Mucosa of gallbladder (tissue), 1 donor: Measurements from ENCODE around the gene YWHAG. TPM values are rescaled to one million over a fixed set of nuclear protein-coding genes. Genes with fewer than 3 reads are reported as not detected.
A peak's percentile ranks its signal among the peaks of the same experiment; 100 is the strongest.
"Not testable (repeated sequence)": the region's sequence is repeated elsewhere in the genome, so short reads cannot be mapped to it uniquely, and the experiment has no call there.

Source experiments
- DNase-seq: peaks from one replicate; pipeline ENCODE4 v3.0.0-alpha.2; 2020; ENCODE audit warnings: low spot score
- total RNA-seq: library from RNA; stranded (reverse); gene quantifications from one replicate; pipeline ENCODE4 v1.2.1, GENCODE V29; 2021
- donor health status: DM: no; HTN: no; CAD: no.

Gene YWHAG
- total RNA-seq = 95.4 TPM

GRCh38 chr7:76358481-76359110 is at the start of gene YWHAG:
YWHAG (minus strand) TSS chr7:76358991; CDS start chr7:76358808, 183 bp downstream.
- DNase-seq = peak; percentile 91

DNA sequence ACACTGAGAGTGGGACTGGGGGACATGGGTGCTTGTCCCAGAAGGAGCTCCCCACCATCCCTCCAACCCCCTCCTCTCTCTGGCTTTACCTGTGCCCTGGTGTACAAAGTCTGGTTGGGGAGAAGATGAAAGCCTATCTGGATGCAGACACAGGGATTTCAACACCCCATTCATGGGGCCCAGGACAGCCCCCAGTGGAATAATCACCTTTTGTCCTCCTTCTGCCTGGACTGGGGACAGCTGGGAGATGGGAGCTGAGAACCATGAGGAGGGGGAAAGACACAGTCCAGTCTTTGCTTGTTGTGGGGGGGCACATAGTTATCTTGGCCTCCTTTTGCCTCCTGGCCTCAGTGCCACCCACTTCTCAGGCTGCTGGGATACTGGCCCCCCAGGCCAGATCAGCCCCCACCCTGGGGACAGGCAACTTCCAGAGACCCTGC is 49.4 kb upstream of the YWHAG start:
- no peak for DNase-seq

DNA sequence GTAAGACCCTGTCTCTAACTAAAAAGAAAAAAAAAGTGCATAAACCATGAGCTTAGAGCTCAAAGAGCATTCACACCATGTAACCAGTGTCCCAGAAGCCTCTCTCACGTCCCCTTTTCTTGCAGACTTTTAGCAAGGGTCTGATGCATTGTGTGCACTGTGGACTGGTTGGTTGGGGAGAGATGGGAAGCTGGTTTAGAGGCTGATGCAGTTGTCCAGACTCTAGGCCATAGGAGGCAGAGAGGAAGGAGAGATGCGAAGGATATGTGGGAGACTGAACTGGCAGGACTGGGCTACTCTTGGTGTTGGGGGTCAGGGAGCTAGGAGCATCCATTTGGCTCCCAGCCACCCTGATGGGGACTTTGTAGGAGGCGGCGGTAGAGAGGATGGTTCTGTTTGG is 48.9 kb upstream of the YWHAG start:
- no peak for DNase-seq

GRCh38 chr7:76405738-76406137 is 46.9 kb upstream of the YWHAG start:
- no peak for DNase-seq

- no peak for DNase-seq
Measured at GRCh38 chr7:76403780-76404494, 45.1 kb upstream of the YWHAG start.

DNA sequence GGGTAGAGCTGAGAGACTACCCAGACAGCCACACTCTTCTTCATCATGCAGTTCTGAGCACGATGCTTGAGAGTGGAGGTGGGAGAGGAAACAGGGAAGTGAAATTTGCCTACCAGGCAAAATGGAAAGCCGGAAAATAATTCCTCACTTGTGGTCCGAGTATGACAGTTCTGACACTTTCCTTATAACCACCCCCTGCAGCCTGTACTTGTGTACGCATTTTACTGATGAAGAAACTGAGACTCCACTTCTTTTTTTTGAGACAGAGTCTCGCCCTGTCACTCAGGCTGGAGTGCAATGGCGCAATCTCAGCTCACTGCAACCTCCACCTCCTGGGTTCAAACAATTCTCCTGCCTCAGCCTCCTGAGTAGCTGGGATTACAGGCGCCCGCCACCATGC is 44.3 kb upstream of the YWHAG start:
- not testable (repeated sequence) for DNase-seq

GRCh38 chr7:76400248-76400647 is 41.5 kb upstream of the YWHAG start:
- DNase-seq = no peak

DNA sequence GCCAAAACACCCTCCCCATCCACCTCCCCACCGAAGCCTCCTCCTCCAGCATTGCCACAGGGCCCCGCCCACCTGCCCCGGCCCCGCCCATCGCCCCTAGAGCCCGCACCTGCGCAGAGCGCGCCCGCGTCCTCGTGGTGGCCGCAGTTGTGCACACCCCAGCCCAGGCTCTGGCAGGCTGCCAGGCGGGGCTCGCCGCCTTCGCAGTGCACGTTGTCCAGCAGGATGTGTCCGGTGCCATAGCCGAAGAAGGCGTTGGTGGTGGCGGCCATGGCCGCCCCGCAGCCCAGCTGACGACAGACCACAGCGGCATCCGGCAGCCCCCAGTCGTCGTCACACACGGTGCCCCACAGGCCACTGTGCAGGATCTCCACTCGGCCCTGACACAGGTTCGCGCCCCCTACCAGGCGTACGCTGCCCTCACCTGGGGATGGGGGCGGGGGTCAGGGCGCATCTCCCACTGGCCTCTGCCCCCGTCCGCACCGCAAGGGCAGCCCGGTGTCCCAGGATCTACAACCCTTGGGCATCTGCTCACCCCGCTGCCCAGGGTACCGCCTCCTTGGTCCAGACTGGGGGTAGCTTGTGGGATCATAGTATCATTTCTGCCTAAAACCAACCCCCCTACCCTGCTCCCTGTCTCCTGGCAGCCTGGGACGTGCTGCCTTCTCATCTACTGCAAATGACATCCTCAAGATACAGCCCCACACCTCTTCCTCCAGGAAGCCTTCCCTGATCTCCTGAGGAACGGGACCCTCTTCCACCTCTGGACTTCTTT is 38.8 kb upstream of the YWHAG start:
- peak; percentile 78 for DNase-seq

GRCh38 chr7:76396864-76397263 is 38.1 kb upstream of the YWHAG start:
- no peak for DNase-seq

DNA sequence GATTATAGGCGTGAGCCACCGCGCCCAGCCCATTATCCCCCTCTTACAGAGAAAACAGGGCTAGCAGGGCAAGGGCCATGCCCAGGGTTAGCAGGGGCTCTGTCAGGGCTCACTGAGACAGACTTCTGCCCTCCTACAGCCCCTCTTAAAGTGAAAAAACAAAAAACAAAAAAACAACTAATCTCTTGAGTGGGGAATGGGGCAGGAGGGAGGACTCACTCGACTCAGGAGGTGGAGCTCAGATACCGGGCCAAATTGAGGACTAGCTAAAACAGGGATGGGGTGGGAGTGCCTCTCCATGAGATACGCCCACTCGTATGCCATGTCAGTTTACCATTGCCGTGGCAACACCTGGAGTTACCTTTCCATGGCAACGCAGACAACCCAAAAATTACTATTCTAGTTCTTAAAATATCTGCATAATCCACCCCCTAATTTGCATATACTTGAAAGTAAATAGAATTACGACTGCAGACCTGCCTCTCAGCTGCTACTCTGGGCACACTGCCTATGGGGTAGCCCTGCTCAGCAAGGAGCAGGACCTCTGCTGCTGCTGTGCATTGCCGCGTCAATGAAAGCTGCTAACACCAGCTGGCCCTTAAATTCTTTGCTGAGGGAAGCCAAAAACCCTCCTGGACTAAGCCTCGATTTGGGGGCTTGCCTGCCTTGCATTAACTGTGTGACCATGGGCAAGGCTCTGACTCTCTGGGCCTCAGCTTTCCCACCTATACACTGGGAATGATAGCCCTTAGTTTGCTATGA is 37.4 kb upstream of the YWHAG start:
- no peak for DNase-seq

- not testable (repeated sequence) for DNase-seq
Measured at GRCh38 chr7:76395605-76395964, 36.8 kb upstream of the YWHAG start.

DNA sequence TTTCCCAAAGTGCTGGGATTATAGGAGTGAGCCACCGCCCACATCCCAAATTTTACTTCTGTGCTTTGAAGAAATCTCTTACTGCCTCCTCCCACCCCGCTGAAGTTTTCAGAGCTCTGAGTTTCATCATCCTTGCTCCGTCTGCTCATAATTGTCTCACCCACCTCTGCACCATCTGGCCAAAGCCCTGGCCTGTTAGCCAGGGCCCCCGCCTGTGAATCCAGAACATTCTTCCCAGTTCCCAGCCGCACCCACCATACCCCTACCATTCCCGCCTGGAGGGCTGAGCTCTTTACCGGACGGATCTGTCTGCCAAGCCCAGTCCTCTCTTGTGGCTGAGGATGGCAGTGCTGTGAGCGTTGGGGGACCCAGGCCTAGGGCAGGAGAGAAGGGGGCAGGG is 36.2 kb upstream of the YWHAG start:
- no peak for DNase-seq

DNA sequence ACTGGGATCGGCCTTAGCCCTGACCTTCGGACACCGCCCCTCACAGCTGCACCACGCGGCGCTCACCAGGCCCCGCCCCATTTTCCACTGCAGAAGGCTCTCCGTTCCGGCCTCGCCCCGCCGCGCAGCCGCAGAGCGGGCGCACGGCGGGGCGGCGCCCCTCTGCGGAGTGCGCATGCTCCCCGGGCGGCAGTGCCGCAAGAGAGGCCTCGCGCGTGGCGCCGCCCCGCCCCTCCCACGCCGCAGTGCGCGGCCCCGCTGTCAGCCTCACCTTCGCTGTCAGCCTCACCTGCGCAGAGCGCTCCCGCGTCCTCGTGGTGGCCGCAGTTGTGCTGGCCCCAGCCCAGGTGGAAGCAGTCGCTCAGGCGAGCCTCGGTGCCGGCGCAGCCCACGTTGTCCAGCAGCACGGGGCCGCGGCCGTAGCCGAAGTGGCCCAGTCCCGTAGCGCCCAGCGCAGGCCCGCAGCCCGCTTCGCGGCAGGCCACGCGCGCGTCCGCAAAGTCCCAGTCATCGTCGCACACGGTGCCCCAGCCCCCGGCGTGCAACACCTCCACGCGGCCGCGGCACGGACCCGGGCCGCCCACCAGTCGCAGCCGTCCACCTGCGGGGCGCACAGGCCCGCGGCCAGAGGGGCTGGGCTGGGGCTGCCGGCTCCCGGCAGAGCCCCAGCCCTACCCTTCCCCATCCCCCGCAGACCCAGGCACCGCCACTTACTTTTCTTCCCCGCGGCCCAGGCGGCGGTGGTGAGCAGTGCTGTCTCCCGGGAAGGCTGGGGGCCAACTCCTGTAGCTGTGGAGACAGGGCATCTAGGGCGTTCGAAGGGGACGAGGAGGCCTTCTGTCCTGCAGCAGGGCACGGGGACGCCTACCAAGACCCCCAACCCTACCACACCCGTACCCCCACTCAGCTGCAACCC is 34.6 kb upstream of the YWHAG start:
- peak; percentile 93 for DNase-seq

GRCh38 chr7:76392531-76393115 is 33.8 kb upstream of the YWHAG start:
- DNase-seq = no peak

GRCh38 chr7:76390092-76390491 is 31.3 kb upstream of the YWHAG start:
- DNase-seq = no peak

DNA sequence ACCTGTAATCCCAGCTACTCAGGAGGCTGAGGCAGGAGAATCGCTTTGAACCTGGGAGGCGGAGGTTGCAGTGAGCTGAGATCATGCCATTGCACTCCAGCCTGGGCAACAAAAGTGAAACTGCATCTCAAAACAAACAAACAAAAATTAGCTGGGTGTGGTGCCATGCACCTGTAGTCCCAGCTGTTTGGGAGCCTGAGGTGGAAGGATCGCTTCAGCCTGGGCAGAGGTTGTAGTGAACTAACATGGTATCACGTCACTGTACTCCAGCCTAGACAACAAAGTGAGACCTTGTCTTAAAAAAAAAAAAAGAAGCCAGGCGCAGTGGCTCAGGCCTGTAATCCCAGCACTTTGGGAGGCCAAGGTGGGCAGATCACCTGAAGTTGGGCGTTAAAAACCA is 29.0 kb upstream of the YWHAG start:
- not testable (repeated sequence) for DNase-seq

GRCh38 chr7:76386691-76387260 is 28.0 kb upstream of the YWHAG start:
- no peak for DNase-seq

DNA sequence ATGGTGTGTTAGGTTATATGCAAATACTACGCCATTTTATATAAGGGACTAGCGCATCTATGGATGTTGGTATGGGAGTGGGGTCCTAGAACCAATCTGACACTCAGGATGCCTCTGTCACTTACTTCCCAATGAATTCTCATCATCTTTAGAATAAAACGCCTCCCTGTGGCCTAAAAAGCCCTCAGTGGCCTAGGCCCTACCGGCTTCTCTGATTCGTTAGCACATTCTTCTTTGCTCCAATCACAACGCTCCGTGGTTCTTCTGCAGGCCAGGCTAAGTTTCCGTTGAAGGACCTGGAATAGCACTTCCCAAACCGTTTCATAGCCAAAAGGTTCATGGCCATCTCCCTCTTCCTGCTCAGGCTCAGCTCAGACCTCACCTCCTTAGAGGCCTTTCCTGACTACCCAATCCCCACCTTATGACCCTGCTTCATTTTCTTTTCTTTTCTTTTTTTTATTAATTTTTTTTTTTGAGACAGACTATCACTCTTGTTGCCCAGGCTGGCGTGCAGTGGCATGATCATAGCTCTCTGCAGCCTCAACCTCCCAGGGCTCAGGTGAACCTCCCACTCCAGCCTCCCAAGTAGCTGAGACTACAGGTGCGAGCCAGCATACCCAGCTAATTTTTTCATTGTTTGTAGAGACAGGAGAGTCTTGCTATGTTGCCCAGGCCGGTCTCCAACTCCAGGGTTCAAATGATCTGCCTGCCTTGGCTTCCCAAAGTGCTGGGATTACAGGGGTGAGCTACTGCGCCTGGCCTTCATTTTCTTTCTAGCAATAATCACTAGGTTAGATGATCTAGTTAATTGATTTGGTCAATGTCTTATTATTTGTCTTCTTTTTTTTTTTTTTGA is 24.5 kb upstream of the YWHAG start:
- DNase-seq = no peak

- DNase-seq = no peak
Measured at GRCh38 chr7:76381814-76382213, 23.0 kb upstream of the YWHAG start.
